Left colon (tissue), 2 donors: ENCODE measurements around the gene ERLEC1. TPM values are rescaled to one million over a fixed set of nuclear protein-coding genes. Genes with fewer than 3 reads are reported as not detected.
"Not testable (repeated sequence)": the region's sequence is repeated elsewhere in the genome, so short reads cannot be mapped to it uniquely, and the experiment has no call there.

Source experiments
- ATAC-seq: fragments of 200-7000 bp; cut with Tn5 transposase; one replicate; pipeline ENCODE4 v1.9.1; 2020; ENCODE audit warnings: mild to moderate bottlenecking, moderate library complexity
- DNase-seq, 2 donors: peaks; one replicate each; pipeline ENCODE4 v3.0.0-alpha.2; 2020
- intact Hi-C, 2 donors: fragments of 100-400 bp; cut with DNase I in 1 of 2; cut with micrococcal nuclease in 1 of 2; formaldehyde crosslinking; loops; one replicate each; pipeline versions ENCODE4 v1.11.2 to v1.14.0; 2022; cut with DNase I, micrococcal nuclease
- total RNA-seq, 2 donors: library from RNA; stranded (reverse); fragmentation: NEBNext Ultra II Directional; extraction: Animal tissue kit (Norgen Biotek cat#: 25700); gene quantifications; one replicate each; pipeline ENCODE4 v1.2.1, GENCODE V29; 2021
- donor health status: DM: no; HTN: no; CAD: no.
- donor health status: DM: yes; HTN: yes; CAD: no.

The ERLEC1 gene
- total RNA-seq, 2 donors from 2014 or later, result 38.3 to 43.2 TPM

GRCh38 chr2:53826587-53827397, 39.9 kb downstream of the ERLEC1 start:
- DNase-seq (no peak), ATAC-seq (no peak)

GRCh38 chr2:53827398-53828175, 40.7 kb downstream of the ERLEC1 start:
- ATAC-seq (no peak), DNase-seq (no peak)
- intact Hi-C loops, result no loop called here

More at GRCh38 chr2:53826587-53827397, 39.9 kb downstream of the ERLEC1 start:
- intact Hi-C loops, result no loop called here

GRCh38 chr2:53828331-53828730, 41.5 kb downstream of the ERLEC1 start:
- ATAC-seq, result no peak
- no peak for DNase-seq
- intact Hi-C loops, result no loop called here

GRCh38 chr2:53829273-53829979, 42.6 kb downstream of the ERLEC1 start:
- ATAC-seq (no peak), DNase-seq (no peak)
- intact Hi-C loops, result no loop called here

GRCh38 chr2:53829980-53830290, 43.1 kb downstream of the ERLEC1 start:
- ATAC-seq, intact Hi-C loops, DNase-seq: not testable (repeated sequence)

- ATAC-seq, result no peak
- no peak for DNase-seq
- intact Hi-C loops, result no loop called here
Observed at GRCh38 chr2:53840580-53840979, 53.7 kb downstream of the ERLEC1 start.

- intact Hi-C loops, result not testable (repeated sequence)
Observed at GRCh38 chr2:53841651-53842050, 54.8 kb downstream of the ERLEC1 start.

GRCh38 chr2:53842891-53843290, 56.0 kb downstream of the ERLEC1 start:
- intact Hi-C loops, result no loop called here
- ATAC-seq (no peak), DNase-seq (no peak)

More at GRCh38 chr2:53841651-53842050, 54.8 kb downstream of the ERLEC1 start:
- DNase-seq, ATAC-seq: not testable (repeated sequence)

GRCh38 chr2:53843595-53843994, 56.8 kb downstream of the ERLEC1 start:
- no peak for ATAC-seq
- no peak for DNase-seq
- intact Hi-C loops, result no loop called here

- no peak for DNase-seq
- ATAC-seq, result peak; percentile 29
- intact Hi-C loops, result no loop called here
Observed at GRCh38 chr2:53848062-53848461, 61.2 kb downstream of the ERLEC1 start.

- ATAC-seq, DNase-seq, intact Hi-C loops: not testable (repeated sequence)
Observed at GRCh38 chr2:53851052-53851757, 64.4 kb downstream of the ERLEC1 start.

- intact Hi-C loops, result no loop called here
- ATAC-seq (no peak), DNase-seq (no peak)
Observed at GRCh38 chr2:53852532-53852931, 65.7 kb downstream of the ERLEC1 start.

- DNase-seq (no peak), ATAC-seq (no peak)
- intact Hi-C loops, result no loop called here
Observed at GRCh38 chr2:53854678-53855077, 67.8 kb downstream of the ERLEC1 start.

GRCh38 chr2:53856272-53856671, 69.4 kb downstream of the ERLEC1 start:
- intact Hi-C loops, result no loop called here
- no peak for ATAC-seq
- no peak for DNase-seq

GRCh38 chr2:53859206-53860181, 72.7 kb downstream of the ERLEC1 start, which contains the start of gene GPR75:
Gene GPR75, minus strand, starts transcription at chr2:53859967. Its CDS starts 5,211 bp downstream, at chr2:53854756.
- peak; percentile 85 for ATAC-seq
- intact Hi-C loops, result no loop called here
- peak in 1 of 2 donors; percentile 19 for DNase-seq

GRCh38 chr2:53861824-53862223, 75.0 kb downstream of the ERLEC1 start:
- intact Hi-C loops, result no loop called here
- DNase-seq (no peak), ATAC-seq (no peak)

GRCh38 chr2:53863538-53864227, 76.8 kb downstream of the ERLEC1 start:
- no peak for DNase-seq
- no peak for ATAC-seq
- intact Hi-C loops, result no loop called here
